ENCODE results near the gene RBM19.

RBM19 gene

GRCh38 chr12:113899042-113899560, 67.0 kb downstream of the RBM19 start:
- no peak for DNase-seq

- DNase-seq: no peak
Measured at GRCh38 chr12:113898466-113898865, 67.7 kb downstream of the RBM19 start.

GRCh38 chr12:113897406-113897805, 68.7 kb downstream of the RBM19 start:
- no peak for DNase-seq

GRCh38 chr12:113896841-113897240, 69.3 kb downstream of the RBM19 start:
- no peak for DNase-seq

GRCh38 chr12:113896194-113896593, 69.9 kb downstream of the RBM19 start:
- DNase-seq: no peak

- no peak for DNase-seq
Measured at GRCh38 chr12:113895176-113895575, 70.9 kb downstream of the RBM19 start.

- DNase-seq: no peak
Measured at GRCh38 chr12:113894697-113895096, 71.4 kb downstream of the RBM19 start.

- DNase-seq: no peak
Measured at GRCh38 chr12:113893221-113893620, 72.9 kb downstream of the RBM19 start.

GRCh38 chr12:113892556-113892955, 73.6 kb downstream of the RBM19 start:
- no peak for DNase-seq

- no peak for DNase-seq
Measured at GRCh38 chr12:113891739-113892520, 74.2 kb downstream of the RBM19 start.

- DNase-seq: no peak
Measured at GRCh38 chr12:113891167-113891692, 74.9 kb downstream of the RBM19 start.

- no peak for DNase-seq
Measured at GRCh38 chr12:113889891-113890581, 76.1 kb downstream of the RBM19 start.

- DNase-seq: peak; percentile 54
Measured at GRCh38 chr12:113889076-113889475, 77.0 kb downstream of the RBM19 start.

- DNase-seq: no peak
Measured at GRCh38 chr12:113888435-113888834, 77.7 kb downstream of the RBM19 start.

GRCh38 chr12:113887906-113888305, 78.2 kb downstream of the RBM19 start:
- no peak for DNase-seq

GRCh38 chr12:113886721-113887120, 79.4 kb downstream of the RBM19 start:
- DNase-seq: no peak

- DNase-seq: no peak
Measured at GRCh38 chr12:113884392-113884791, 81.7 kb downstream of the RBM19 start.

GRCh38 chr12:113882690-113883089, 83.4 kb downstream of the RBM19 start:
- no peak for DNase-seq

GRCh38 chr12:113880988-113881962, 84.8 kb downstream of the RBM19 start:
- DNase-seq: no peak

GRCh38 chr12:113880326-113880725, 85.8 kb downstream of the RBM19 start:
- no peak for DNase-seq

GRCh38 chr12:113879658-113880057, 86.5 kb downstream of the RBM19 start:
- DNase-seq: no peak

- DNase-seq: no peak
Measured at GRCh38 chr12:113877607-113878006, 88.5 kb downstream of the RBM19 start.
